HTERT RPE-1 (cell line): Measurements from ENCODE around the gene FOXA3.

Source experiments
- in situ Hi-C: fragments of 300-500 bp; cut with MboI; formaldehyde crosslinking; loops from 4 replicates; pipeline ENCODE4 v1.14.3; 2020; ENCODE audit warnings: low sequenced_read_pairs

FOXA3 gene

DNA sequence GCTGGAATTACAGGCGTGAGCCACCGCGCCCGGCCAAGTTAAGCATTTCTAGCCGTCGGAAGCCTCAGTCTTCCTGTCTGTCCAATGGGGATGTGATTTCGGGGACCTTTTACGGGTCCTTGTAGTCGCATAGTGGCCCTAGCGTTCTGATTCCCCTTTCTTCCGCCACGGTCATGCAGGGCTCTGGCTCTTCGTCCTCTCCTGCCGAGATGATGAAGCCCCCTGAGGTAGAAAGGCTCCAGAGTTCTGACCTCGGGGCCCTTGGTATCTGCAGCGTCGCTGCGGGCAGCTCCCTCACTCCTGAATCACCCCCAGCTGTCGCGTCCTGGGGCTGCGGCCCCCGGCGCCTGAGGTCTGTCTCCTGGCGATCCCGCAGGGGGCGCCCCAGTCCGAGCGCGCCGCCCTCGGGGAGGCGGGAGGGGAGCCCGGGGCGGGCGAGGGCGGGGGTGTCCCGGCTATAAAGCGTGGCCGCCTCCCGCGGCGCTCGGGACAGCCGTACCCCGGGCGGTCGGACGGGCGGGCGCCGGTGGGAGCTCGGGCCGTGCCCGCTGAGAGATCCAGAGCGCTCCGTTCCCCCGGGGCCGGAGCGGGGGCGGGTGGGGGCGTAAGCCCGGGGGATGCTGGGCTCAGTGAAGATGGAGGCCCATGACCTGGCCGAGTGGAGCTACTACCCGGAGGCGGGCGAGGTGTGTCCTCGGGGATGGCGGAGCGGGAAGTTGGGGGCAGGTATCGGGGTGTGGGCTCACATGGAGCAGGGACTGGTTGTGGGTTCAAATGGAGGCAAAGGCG lies at the start of gene FOXA3:
TSS of gene FOXA3 (plus strand) at position 487 of the 789 bp plus-strand sequence. CDS start at position 618, 131 bp downstream.
- in situ Hi-C loops: no loop called here

DNA sequence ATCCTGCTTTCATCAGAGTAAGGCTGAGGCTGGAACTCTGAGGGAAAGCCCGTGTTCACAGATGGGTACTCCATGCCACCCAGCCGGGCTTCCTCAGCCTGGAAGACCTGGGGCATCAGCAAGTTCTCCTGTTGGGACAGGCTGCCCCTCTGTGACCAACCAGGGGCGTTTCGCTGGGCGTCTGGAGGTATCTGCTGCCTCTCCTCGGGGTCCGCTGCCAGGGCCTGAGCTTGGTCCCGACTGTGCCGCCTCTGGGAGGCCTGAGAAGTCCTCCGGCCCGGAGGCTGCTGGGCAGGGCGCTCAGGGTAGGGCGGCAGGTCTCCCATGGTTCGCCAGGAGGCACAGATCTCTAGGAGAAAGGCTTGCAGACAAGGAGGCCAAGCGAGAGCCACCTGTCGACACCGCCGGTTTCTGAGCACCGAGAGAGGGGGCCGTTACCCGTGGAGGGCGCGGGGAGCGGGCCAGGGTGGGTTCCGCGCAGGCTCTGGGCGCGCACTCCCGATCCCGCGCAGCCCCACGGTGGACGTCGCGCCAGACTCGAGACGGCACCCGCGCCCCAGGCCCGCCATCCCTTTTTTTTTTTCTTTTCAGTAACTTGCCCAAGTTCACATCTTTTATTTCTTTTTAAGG lies 49.2 kb upstream of the FOXA3 start, which contains the start of gene RSPH6A:
TSS of gene RSPH6A (minus strand) at position 458 of the 630 bp plus-strand sequence. CDS start at position 326, 132 bp downstream.
- in situ Hi-C loops: no loop called here

DNA sequence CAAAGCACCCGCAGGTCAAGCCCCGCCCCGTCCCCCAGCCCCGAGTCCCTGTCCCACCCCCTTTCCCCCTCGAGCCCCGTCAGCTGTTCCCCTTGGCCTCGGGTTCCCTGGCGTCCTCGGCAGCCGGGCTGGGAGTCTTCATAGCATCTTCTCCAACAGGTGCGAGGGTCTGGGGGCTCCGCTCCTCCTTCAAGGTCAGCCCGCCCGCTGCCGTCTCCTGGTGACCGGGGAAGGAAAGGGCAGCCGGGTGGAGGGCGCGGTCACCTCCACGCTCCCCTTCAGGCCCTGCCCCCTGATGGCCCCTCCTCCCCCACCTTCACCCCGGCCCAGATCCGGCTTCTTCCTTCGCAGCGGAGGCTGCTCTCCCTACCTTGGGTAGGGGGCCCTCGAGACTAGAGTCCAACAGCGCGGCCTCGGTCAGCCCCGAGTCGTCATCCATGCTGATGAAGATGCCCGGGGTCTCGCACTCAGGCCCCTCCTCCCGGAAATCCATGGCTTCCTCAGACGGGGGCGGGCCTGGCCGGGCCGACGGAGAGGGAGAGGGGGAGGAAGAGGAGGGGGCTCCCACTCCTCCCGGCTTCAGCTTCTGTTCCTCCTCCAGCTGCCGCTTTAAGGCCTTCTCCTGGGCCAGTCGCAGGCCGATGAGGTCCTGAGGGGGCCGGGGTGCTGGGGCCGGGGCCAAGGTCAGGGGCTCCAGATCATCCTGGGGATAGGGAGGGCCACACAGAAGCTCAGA lies 48.5 kb upstream of the FOXA3 start:
- in situ Hi-C loops: no loop called here

DNA sequence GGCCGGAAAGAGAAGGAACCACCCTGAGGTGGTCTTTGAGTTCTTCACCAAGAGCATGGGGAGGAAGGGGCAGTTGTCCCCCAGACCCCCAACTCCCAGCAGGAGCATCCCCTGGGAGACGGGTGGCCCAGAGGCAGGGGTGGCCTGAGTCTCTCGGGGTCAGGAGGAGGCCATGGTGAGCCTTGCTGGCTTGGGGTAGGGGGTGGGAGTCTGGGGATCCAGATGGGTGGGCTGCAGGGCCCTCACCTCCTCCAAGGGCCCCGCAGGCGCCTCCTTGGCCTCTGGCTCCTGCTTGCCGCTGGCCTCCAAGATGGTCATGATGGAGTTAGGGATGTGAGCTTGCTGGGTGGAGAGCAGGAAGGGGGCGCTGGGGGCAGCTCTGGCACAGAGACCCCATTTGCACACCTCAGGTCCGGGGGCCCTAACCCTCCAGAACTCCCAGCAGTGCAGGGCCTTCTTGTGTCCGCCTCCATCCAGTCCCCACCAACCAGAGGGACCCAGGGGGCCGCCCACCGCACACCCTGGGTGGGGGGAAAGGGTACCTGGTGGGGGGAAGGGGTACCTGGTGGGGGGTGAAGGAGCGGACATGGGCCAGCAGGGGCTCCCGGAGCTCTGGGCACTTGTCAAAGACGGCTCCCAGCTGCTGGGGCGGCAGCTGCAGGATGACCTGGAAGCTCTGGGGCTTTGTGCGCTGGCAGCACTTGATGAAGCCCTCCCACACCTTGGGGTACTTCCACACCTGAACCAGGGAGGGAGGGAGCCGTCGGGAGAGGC lies 47.7 kb upstream of the FOXA3 start:
- in situ Hi-C loops: no loop called here

DNA sequence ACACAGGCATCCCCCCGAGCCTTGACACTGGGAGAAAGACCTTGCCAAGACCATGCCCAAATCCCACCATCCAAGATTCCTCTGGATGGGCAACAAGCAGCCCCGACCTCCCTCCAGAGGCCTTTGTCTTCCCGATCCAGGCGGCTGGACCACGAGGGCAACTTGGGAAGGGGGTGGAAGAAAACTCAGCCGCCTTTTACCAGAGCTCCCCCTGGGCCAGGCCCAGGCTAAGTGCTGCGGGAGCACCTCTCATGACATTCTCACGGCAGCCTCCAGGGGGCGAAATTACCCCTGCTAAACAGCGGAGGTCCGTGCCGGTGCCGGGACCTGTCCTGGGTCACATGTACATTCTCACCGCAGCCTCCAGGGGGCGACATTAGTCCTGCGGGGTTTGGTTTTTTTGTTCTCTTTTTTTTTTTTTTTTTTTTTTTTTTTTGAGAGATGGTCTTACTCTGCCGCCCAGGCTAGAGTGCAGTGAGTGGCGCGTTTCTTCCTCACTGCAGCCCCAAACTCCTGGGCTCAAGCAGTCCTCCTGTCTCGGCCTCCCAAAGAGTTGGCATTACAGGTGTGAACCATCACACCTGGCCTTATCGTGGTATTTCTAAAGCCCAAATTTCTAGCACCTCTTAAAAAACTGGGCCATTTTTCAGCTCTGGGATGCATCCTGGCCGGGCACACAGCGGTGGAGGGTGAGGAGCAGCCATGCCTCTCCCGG lies 47.0 kb upstream of the FOXA3 start:
- in situ Hi-C loops: no loop called here

DNA sequence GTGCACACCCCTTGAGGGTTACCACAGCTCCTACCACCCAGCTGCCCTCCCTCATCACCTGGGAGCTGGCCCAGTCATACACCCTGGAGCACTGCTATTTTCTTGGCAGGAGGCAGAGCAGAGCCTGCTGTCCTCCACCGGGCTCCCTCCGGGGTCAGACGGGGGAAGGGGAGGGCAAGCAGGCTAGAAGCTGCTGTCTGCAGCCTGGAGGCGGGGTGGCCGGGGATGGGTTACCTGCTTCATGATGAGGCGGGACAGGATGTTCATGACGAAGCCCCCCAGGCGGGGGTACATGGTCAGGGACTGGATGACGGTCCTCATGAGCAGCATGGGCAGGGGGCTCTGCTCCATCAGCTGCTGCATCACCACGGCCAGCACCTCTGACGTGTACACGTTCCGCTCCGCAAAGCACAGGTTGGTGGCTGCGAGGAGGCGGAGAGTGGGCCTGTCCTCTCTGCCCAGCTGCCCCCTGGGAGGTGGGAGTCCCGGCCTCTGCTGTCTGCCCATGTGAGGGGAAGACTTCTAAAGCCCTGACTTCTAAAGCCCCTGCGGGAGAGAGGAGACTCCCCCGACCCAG lies 46.3 kb upstream of the FOXA3 start:
- in situ Hi-C loops: no loop called here

DNA sequence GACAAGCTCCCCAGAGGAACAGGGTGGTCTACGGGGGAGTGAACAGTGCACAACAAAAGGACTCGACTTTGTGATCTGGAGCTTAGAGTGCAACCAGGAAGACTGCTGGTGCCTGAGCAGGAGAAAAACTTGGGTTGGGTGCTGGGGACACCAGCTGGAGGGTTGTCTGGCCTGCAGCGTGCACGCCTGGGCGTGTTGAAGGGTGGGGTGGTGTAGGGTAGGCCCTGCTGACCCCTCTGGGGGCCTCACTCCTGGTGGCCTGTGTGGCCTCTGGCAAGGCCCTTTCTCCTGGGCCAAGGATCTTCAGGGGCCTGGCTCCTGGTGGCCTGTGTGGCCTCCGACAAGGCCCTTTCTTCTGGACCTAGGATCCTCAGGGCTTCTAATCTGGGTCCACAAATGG lies 44.4 kb upstream of the FOXA3 start:
- in situ Hi-C loops: no loop called here

DNA sequence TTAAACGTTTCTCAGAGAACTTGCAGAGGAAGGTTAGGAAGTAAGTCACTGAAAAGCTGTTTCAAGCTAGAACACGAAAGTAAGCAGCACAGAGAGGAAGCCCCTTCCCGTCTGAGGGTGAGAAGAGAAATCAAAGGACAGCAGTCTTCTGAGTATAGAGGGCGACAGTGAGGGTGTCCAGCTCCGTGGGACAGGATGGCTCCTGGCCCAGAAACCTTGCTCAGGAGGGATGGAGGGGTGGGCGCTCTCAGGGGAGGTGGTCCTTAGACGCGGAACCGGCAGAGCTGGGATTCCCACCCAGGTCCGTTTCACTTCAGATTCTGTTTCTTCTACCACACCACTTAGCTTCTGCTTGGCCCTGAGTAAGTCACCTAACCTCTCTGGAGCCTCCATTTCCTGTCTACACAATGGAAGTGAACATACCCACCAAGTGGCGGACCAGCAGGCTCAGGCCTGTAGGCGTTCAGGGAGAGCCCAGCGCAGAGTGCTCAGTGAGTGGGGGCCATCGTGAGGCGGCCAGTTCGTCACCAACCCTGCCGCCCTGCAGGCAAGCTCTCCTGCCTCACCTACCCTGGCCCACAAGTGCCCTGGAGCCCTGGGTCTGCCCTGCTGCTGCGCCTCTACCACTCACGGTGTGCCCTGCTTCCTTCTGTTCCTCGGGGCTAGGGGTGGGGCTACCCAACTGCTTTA lies 43.6 kb upstream of the FOXA3 start:
- in situ Hi-C loops: no loop called here

DNA sequence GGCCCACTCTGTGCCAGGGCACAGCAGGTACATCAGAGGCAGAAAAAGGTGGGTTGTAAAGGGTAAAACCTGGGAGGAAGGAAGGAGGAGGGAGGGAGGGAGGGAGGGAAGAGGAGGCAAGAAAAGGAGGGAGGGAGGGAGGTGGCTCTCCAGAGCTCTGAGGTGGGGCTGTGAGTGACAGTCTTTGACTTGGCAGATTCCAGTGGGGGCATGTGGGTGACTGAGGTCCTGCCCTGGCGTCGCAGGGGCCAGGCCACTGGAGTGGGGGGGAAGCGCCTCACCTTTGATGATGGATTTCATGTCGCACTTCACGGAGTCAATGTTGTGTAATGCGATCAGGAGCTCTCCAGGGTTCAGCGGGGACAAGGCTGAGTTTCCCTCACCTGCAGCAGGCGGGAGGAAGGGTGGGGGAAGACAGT lies 43.0 kb upstream of the FOXA3 start:
- in situ Hi-C loops: no loop called here

DNA sequence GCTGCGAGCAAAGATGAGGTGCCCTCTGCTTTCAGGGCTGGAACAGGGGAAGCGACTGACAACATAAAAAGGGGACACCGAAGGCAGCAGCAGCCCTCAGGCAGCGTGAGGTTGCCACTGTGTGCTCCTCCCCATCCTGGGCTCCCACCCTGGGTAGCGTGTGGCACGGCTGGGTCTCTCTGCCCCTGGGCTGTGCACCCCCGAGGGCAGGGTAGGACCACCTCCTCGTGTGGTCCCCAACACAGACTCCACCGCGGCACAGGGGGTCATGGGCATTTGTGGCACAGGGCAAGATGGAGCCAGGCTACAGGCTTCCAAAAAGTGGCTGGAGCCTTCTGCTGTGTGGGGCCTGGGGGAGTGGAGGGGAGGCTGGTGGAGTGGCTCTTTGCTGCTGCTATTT lies 42.6 kb upstream of the FOXA3 start:
- in situ Hi-C loops: no loop called here

DNA sequence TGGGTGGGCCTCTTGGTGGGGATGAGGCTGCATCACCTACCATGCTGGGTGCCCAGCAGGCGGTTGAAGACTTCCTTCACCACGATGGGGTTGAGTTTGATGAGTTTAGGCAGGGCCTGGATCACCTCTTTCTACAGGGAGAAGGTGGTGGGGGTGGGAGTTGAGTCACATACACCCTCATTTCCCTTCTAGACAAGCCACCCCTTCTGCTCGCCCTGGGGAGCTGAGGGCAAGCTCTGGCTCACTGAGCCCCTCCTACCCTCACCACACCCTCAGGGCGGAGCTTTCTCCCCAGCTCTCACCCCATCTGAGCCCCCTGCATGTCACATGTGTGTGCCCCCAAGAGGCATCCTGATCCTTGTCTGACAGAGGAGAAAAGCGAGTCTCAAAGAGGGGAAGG lies 41.4 kb upstream of the FOXA3 start:
- in situ Hi-C loops: no loop called here

DNA sequence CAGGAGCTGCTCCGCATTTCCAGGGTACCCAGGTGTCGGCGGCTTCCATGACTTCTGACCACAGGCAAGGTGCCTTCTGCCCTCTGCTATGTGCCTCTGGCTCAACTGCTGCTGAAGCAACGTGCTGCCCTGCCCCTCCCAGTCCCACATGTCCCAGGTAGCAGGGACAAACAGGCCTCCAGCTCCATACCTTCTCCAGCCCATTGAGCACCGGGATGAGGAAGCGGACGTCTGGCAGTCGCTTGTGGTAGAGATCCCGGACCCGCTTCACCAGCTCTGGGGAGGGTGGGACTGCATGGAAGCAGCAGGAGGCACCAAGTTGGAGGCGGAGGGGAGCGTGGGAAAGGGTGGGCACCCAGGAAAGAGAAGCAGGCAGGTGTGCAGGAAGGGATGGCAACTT lies 40.9 kb upstream of the FOXA3 start:
- in situ Hi-C loops: no loop called here

DNA sequence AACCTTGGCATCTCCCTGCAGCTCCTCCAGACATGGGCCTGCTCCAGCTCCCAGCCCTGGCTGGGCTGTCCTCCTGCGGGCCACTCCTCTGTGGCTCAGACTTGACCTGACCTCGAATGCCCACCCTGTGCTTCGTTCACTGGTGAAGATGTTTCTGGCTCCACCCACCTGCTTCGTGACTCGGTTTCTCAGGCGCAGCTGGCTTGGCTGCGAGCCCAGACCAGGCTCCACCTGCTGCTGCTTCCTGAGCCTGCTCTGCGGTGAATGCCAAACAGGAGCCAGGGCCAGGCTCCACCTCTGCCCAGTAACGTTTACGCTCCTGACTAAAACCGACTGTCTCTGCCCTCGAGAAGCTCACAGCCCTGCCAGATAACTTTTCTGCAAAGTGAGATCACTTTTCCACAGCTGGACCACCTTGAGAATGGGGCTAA lies 40.1 kb upstream of the FOXA3 start:
- in situ Hi-C loops: no loop called here

DNA sequence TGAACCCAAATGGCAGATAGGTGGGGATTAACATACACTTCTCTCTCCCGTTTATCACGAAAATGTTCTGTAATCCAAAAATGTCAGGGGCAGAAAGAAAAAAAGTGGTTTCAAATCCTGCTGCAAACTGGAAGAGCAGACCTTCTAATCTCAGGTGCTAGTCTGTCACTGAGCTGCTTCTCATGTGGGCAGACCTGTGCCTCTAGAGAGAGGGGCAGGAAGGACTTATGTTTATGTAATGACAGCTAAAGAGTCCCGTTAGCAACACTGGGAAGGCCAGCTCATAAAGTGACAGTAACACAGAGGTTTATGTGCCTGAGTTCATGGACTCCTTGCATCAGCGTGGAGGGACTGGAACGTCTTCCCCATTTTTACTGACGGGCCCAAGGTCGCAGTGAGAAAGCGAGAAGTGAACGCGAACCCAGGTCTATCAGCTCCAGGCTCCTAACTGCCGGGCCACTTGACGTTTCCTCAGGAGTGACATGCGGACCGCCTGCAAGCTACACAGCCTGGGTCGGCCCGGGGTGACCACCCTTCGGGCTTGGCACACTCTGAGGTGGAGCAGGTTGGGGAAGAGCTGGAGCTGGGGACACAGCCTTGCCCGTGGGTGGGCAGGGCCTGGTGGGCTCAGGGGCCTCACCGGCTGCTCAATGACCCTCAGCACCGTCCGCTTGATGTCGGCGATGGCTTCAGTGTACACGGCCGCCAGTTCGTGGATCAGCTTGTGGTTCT lies 39.4 kb upstream of the FOXA3 start:
- in situ Hi-C loops: no loop called here

DNA sequence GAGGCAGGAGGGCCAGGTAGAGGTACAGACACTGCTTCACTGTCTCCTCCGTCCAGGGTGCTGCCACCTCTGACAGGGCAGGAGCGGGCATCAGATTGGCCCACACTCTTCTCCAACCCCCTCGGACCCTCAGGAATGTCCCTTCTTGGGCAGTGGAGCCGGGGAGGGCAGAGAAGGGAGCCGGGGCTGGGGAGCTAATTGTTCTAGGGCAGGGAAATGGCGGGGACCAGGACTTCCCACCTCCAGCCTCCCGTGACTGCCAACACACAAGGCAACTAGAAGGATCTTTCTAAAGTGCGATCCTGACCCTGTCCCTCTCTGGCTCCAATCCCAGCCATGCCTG lies 38.9 kb upstream of the FOXA3 start:
- in situ Hi-C loops: no loop called here

DNA sequence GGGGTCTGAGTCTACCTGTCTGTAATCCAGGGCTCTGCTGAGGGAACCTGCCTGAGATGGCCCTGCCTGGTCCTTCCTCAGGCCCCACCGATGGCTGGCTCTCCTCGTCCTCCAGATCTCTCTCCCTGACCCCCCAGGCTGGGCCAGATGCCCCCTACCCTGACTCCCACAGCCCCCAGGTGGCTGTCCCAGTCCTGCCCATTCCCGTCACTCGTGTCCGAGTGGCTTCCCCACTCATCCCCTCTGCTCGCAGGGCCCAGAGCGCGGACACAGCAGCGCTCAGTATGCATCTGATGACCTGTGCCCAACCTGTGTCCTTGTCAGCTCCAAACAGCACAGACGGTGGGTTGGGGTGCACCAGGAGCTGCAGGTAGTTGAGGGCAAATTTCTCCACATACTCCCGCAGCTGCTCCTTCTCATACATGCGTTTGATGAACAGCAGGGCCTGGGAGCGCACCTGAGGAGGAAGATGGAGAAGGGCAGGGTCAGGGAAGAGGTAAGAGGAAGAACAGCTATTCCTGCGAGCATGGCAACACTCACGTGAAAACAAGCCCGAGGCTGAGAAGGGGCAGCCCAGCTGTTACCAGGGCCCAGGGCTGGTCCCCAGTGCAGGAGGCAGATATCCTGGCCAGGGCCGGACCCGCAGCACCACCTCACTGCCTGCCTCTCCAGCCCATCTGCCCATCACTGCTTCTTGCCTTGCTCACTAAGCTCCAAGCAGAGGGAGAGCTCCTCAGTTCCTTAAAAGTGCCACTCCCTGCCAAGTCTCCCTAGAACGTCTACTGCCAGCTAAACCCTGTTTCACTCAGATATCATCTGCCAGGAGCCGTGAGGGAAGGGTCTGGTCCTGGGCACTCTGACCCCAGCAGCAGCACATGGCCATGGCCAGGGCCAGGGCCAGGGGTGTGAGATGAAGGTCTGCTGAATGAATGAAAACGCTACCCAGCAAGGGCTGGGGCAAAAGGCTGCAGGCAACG lies 37.9 kb upstream of the FOXA3 start:
- in situ Hi-C loops: no loop called here

DNA sequence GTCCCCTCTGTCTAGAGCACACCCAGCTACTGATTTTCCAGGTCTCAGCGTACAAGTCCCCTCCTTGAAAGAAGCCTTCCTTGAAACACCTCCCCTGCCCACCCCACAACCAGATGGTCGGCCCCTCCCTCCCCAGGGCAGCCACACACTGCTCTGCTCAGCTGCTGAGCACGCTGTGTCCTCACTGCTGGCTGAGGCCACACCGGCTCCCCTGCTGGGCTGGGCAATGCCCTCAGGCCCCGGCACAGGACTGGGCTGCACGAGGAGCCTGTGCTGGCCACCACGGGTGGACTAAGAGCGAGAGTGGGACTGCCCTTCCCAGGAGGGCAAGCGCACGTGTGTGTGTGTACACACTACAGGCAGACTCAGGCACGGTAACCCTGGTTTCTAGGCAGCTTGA lies 37.2 kb upstream of the FOXA3 start:
- in situ Hi-C loops: no loop called here
